Astrocyte of the hippocampus (primary cell): ENCODE data around the gene PNLIPRP3.
A peak's percentile ranks its signal among the peaks of the same experiment; 100 is the strongest.

Experiments
- DNase-seq: peaks from one replicate; pipeline ENCODE4 v3.0.0; 2011; ENCODE audit warnings: low read depth, low spot score

The PNLIPRP3 gene

GRCh38 chr10:116450861-116451260 lies 23.2 kb downstream of the PNLIPRP3 start:
- no peak for DNase-seq

GRCh38 chr10:116451711-116452337 lies 24.2 kb downstream of the PNLIPRP3 start:
- DNase-seq = no peak

- no peak for DNase-seq
These were observed 24.7 kb downstream of the PNLIPRP3 start for GRCh38 chr10:116452338-116452720.

- DNase-seq = no peak
These were observed 29.8 kb downstream of the PNLIPRP3 start for GRCh38 chr10:116457488-116457887.

- DNase-seq = no peak
These were observed 32.6 kb downstream of the PNLIPRP3 start for GRCh38 chr10:116460219-116460618.

- DNase-seq = no peak
These were observed 34.0 kb downstream of the PNLIPRP3 start for GRCh38 chr10:116461680-116462079.

- DNase-seq = no peak
These were observed 36.6 kb downstream of the PNLIPRP3 start for GRCh38 chr10:116464257-116464656.

- DNase-seq = no peak
These were observed 37.9 kb downstream of the PNLIPRP3 start for GRCh38 chr10:116465546-116465945.

- DNase-seq = no peak
These were observed 39.2 kb downstream of the PNLIPRP3 start for GRCh38 chr10:116466715-116467422.

GRCh38 chr10:116469437-116469836 lies 41.8 kb downstream of the PNLIPRP3 start:
- no peak for DNase-seq

- no peak for DNase-seq
These were observed 42.4 kb downstream of the PNLIPRP3 start for GRCh38 chr10:116470071-116470470.

GRCh38 chr10:116470768-116471415 lies 43.2 kb downstream of the PNLIPRP3 start:
- DNase-seq = peak; percentile 16

- DNase-seq = no peak
These were observed 45.2 kb downstream of the PNLIPRP3 start for GRCh38 chr10:116472891-116473290.

- DNase-seq = no peak
These were observed 48.2 kb downstream of the PNLIPRP3 start for GRCh38 chr10:116475866-116476265.

- no peak for DNase-seq
These were observed 48.8 kb downstream of the PNLIPRP3 start for GRCh38 chr10:116476461-116476860.

- DNase-seq = no peak
These were observed 50.5 kb downstream of the PNLIPRP3 start for GRCh38 chr10:116477986-116478664.

GRCh38 chr10:116486770-116487448 lies 59.3 kb downstream of the PNLIPRP3 start:
- DNase-seq = no peak

- DNase-seq = no peak
These were observed 60.1 kb downstream of the PNLIPRP3 start for GRCh38 chr10:116487522-116488430.

- no peak for DNase-seq
These were observed 61.8 kb downstream of the PNLIPRP3 start for GRCh38 chr10:116489460-116489859.

GRCh38 chr10:116490028-116490662 lies 62.5 kb downstream of the PNLIPRP3 start:
- DNase-seq = peak; percentile 41
